DMS153 treated with DMSO at 0.1 percent for 48 hours (cell line): ENCODE results near the gene FARP1.

Source experiments
- DNase-seq: peaks from one replicate; lab custom pipeline; 2025; ENCODE audit not compliant: unreplicated experiment; lab: John Stamatoyannopoulos, UW

Gene FARP1

GRCh38 chr13:98490195-98490836, 347.4 kb downstream of the FARP1 start:
- DNase-seq, result no peak

- no peak for DNase-seq
These were observed 348.0 kb downstream of the FARP1 start for GRCh38 chr13:98490866-98491265.

- no peak for DNase-seq
These were observed 349.6 kb downstream of the FARP1 start for GRCh38 chr13:98492335-98493041.

- DNase-seq, result no peak
These were observed 350.3 kb downstream of the FARP1 start for GRCh38 chr13:98493042-98493712.

GRCh38 chr13:98494769-98495168, 351.9 kb downstream of the FARP1 start:
- DNase-seq, result no peak

- no peak for DNase-seq
These were observed 353.0 kb downstream of the FARP1 start for GRCh38 chr13:98495627-98496478.

GRCh38 chr13:98496479-98496791, 353.5 kb downstream of the FARP1 start:
- no peak for DNase-seq

- DNase-seq, result no peak
These were observed 354.1 kb downstream of the FARP1 start for GRCh38 chr13:98496966-98497365.

- DNase-seq, result no peak
These were observed 358.1 kb downstream of the FARP1 start for GRCh38 chr13:98500963-98501421.

- no peak for DNase-seq
These were observed 360.5 kb downstream of the FARP1 start for GRCh38 chr13:98503175-98504028.

- DNase-seq, result no peak
These were observed 361.1 kb downstream of the FARP1 start for GRCh38 chr13:98504029-98504351.

- DNase-seq, result no peak
These were observed 361.6 kb downstream of the FARP1 start for GRCh38 chr13:98504371-98504963.
